Peyer's patch (tissue), 4 donors: ENCODE data around the gene PTH1R. TPM values are rescaled to one million over a fixed set of nuclear protein-coding genes. Genes with fewer than 3 reads are reported as not detected.
A peak's percentile ranks its signal among the peaks of the same experiment; 100 is the strongest.

Source experiments
- DNase-seq, 3 donors: peaks; one replicate each; pipeline ENCODE4 v3.0.0-alpha.2; 2017 to 2019
- H3K27ac ChIP-seq, 4 donors: fragments of 200-600 bp; sonication (generic); one replicate each; pipeline ENCODE4 v1.5.1; 2016 to 2019
- H3K27me3 ChIP-seq, 2 donors: fragments of 200-600 bp; sonication (generic); one replicate each; pipeline ENCODE4 v1.5.1; 2019
- H3K36me3 ChIP-seq, 3 donors: fragments of 200-600 bp; sonication (generic); one replicate each; pipeline ENCODE4 v1.5.1; 2016 to 2019
- H3K4me1 ChIP-seq, 4 donors: fragments of 200-600 bp; sonication (generic); one replicate each; pipeline ENCODE4 v1.5.1; 2016 to 2019
- H3K4me3 ChIP-seq, 4 donors: fragments of 200-600 bp; sonication (generic); 1 replicate in 3 of 4; 2 replicates in 1 of 4; pipeline ENCODE4 v1.5.1; 2016 to 2019; ENCODE audit warnings: mild to moderate bottlenecking in 1 of 4
- H3K9me3 ChIP-seq, 4 donors: fragments of 200-600 bp; sonication (generic); one replicate each; pipeline ENCODE4 v1.5.1; 2016 to 2019; ENCODE audit warnings: mild to moderate bottlenecking in 1 of 4
- CTCF ChIP-seq, 6 experiments: fragments of 450-650 bp in 4 of 6; fragments of 200-600 bp in 2 of 6; sonication (generic) in 1 of 6; IDR thresholded peaks; one replicate each; pipeline ENCODE4 v1.5.1; 2017 to 2019; ENCODE audit warnings: antibody characterized with exemption in 6 of 6, mild to moderate bottlenecking in 3 of 6, moderate library complexity in 1 of 6
- POLR2A ChIP-seq, 2 donors: fragments of 450-650 bp; IDR thresholded peaks; one replicate each; pipeline ENCODE4 v1.5.1; 2017; ENCODE audit warnings: antibody characterized with exemption in 2 of 2, mild to moderate bottlenecking in 2 of 2, moderate library complexity in 2 of 2
- total RNA-seq, 4 donors: library from RNA; depleted of rRNA; stranded (reverse); fragments of >200 nt; gene quantifications; one replicate each; pipeline ENCODE4 v1.1.0, GENCODE V29; 2016

The PTH1R gene
- total RNA-seq, 4 donors from 2014 or later = 2.4 to 12.4 (median 5.7) TPM

GRCh38 chr3:46876313-46877300, 914 bp upstream of the PTH1R start:
- H3K4me3 ChIP-seq = no peak overlapping the region
- peaks cover 0 to 10% (median 1%) of the 10 kb centered on the region in 4 donors for H3K4me1 ChIP-seq
- TF ChIP-seq POLR2A (IDR thresholded peaks at IDR 0.05) (no peak), CTCF (IDR thresholded peaks at IDR 0.05) (no peak)
- H3K27ac ChIP-seq = no peak overlapping the region
- DNase-seq = no peak
- no peaks in the 10 kb centered on the region for H3K36me3 ChIP-seq
- no peaks in the 10 kb centered on the region for H3K9me3 ChIP-seq
- H3K27me3 ChIP-seq = peaks cover 0 to 5% of the 10 kb centered on the region in 2 donors

GRCh38 chr3:46878781-46879436, 1.4 kb downstream of the PTH1R start:
- Histone ChIP-seq H3K27ac (no peak overlapping the region), H3K9me3 (no peaks in the 10 kb centered on the region), H3K4me3 (no peak overlapping the region), H3K4me1 (peaks cover 0 to 25% (median 13%) of the 10 kb centered on the region in 4 donors), H3K36me3 (no peaks in the 10 kb centered on the region), H3K27me3 (peaks cover 0 to 19% of the 10 kb centered on the region in 2 donors)
- DNase-seq = no peak
- TF ChIP-seq POLR2A (IDR thresholded peaks at IDR 0.05) (no peak), CTCF (IDR thresholded peaks at IDR 0.05) (no peak)

GRCh38 chr3:46880884-46881595, 3.5 kb downstream of the PTH1R start:
- no peaks in the 10 kb centered on the region for H3K9me3 ChIP-seq
- no peak for DNase-seq
- H3K4me1 ChIP-seq = peaks cover 0 to 25% (median 13%) of the 10 kb centered on the region in 4 donors
- H3K27me3 ChIP-seq = peaks cover 0 to 24% of the 10 kb centered on the region in 2 donors
- H3K4me3 ChIP-seq = peak overlapping the region; percentile 40 to 59 (median 48)
- H3K27ac ChIP-seq = peak overlapping the region; percentile 62 to 82 (median 70)
- no peak for TF ChIP-seq POLR2A (IDR thresholded peaks at IDR 0.05)
- no peak for TF ChIP-seq CTCF (IDR thresholded peaks at IDR 0.05)
- no peaks in the 10 kb centered on the region for H3K36me3 ChIP-seq

GRCh38 chr3:46881596-46882376, 4.3 kb downstream of the PTH1R start:
- Histone ChIP-seq H3K27me3 (peaks cover 0 to 24% of the 10 kb centered on the region in 2 donors), H3K4me3 (peak overlapping the region; percentile 40 to 59 (median 48)), H3K4me1 (peaks cover 0 to 25% (median 13%) of the 10 kb centered on the region in 4 donors), H3K27ac (peak overlapping the region; percentile 62 to 82 (median 70)), H3K9me3 (no peaks in the 10 kb centered on the region), H3K36me3 (no peaks in the 10 kb centered on the region)
- DNase-seq = no peak
- no peak for TF ChIP-seq CTCF (IDR thresholded peaks at IDR 0.05)
- no peak for TF ChIP-seq POLR2A (IDR thresholded peaks at IDR 0.05)
